NCI-H2196 (cell line): ENCODE data around the gene MECP2.

Experiments
- DNase-seq: peaks from one replicate; lab custom pipeline; 2025; ENCODE audit not compliant: unreplicated experiment; lab: John Stamatoyannopoulos, UW

Gene MECP2

DNA sequence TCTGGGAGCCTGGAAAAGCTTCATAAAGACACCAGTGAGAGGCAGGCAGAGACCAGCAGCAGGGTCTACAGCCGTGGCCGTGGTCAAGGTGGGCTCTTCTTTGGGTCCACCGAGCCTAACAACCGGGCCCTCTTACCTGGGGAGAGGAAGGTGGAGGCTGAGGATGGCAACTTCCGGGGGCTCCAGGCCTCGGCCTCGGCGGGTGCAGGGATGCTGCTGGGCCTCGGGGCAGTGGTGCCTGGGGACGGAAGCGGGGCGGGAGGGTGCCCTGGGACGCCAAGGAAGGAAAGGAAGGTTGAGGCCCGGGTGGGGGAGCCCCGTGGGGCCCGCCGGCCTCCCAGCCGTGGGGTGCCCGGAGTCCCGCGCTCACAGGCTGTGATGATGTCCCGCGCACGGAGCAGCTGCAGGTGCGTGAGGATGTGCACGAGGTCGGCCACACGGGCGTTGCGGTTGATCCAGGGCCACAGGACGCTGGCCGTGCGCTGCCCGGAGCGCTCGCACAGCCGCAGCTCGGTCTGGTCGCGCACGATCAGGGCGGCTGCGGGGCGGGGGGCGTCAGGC is 78.4 kb downstream of the MECP2 start:
- DNase-seq = no peak

DNA sequence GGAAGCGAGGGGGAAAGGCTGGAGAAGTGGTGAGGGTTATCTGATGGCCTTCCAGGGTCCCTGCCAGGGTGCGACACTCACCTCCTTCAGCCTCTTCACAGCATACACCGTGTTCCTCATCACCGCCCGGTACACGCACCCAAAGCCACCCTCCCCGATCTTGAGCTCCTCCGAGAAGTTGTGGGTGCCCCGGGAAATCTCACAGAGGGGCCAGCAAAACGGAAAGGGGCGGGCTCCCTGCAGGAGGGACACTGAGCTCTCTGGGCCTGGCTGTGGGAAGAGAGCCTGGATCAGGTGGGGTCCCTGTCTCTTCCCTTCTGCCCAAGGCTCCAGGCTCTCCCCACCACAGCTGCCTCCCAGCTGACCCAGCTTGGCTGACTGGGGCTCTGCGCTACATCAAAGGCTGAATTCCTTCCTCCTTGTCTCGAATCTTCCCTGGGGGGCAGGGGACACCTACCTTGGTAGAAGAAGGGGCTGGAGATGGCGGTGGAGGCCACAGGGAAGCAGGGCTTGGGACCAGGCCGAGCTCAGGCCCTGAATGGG is 78.9 kb downstream of the MECP2 start:
- DNase-seq = no peak

DNA sequence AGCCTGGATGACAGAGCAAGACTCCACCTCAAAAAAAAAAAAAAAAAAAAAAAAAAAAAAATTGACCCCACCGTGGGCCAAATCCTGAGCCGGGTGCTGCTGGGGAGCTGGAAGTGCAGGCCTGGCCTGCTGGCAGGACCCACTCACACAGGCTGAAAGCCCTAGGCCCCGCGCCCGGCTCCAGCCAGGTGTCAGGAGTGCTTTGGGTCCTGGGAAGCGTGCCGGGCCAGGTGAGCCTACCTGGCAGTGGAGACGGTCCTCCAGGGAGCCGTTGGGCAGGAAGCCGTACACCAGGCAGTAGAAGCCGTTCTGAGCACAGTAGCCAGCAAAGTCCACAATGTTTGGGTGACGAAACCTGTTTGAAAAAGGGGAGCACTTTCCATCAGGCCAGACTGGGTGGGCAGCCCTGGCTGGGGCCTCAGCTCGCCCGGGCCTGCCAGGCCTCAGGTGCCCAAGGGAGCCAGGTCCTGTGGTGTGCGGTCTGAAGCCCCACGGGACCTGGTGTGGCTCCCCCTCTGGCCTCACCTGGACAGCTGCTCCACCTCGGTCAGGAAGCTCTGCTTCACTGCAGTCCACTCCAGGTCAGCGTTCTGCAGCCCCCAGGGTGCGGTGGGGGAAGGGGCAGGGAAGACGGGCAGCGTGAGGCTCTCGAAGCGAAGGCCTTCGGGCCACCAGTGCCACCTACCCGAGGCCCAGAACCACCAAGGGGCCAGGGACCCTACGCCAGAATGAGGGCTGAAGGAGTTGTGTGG is 79.6 kb downstream of the MECP2 start:
- no peak for DNase-seq

DNA sequence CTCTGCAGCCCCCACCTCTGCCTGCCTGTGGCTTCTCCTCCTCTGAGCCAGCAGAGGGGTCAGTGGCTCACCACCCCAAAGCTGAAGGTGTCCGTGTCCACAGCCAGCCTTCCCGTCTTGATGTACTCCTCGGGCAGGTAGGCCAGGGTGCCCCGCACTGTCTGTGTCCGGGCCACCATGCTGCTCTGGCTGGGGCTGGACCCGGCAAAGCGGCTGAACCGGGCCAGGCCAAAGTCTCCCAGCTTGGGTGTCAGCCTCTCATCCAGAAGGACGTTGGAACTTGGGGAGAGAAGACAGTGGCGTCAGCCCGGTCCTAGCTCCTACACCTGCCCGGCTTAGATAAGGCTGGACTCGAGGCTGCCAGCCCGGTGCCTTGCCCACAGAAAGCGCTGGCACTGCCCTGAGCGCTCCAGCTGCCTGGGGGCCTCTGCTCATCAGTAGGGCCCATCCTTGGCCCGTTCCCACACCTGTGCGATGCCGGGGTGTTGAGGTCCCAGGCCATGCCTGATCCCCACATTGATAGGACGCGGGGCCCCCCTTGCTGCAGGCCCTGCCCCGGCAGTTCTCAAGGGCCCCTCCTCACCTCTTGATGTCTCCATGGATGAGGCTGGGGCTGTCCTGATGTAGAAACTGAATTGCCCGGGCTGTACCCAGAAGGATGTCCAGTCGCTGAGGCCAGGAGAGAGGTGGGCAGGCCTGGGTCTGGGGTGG is 81.0 kb downstream of the MECP2 start:
- no peak for DNase-seq

DNA sequence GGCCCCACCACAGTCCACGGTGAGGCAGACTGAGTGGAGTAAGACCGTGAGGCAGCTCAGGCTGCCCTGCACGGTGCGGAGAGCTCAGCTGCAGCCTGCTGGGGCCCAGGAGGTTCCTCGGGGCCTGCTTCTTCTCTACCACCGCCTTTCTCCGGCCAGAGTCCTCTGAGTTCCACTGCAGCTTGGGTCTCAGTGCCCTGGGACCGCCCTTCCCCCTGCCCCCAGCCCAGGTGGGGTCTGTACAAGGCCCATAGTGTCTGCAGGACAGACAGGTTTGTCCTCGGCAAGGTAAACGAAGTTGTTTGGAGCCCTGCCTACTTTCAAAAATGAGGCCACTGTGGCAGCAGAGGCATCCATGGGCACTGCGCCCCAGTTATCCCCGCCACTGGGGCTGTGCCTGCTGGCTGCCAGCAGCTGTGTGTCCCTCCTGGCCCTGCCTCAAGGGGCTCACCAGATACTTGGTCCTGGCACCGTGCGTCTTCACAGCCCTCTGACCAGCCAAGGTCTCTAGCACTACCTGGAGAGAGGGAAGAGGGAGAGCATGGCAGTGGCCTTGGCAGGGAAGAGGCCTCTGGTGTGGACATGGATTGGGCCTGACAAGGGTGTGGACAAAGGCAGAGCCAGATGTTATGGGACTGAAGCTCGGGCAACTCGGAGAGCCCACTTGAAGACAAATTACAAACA is 81.8 kb downstream of the MECP2 start:
- no peak for DNase-seq

DNA sequence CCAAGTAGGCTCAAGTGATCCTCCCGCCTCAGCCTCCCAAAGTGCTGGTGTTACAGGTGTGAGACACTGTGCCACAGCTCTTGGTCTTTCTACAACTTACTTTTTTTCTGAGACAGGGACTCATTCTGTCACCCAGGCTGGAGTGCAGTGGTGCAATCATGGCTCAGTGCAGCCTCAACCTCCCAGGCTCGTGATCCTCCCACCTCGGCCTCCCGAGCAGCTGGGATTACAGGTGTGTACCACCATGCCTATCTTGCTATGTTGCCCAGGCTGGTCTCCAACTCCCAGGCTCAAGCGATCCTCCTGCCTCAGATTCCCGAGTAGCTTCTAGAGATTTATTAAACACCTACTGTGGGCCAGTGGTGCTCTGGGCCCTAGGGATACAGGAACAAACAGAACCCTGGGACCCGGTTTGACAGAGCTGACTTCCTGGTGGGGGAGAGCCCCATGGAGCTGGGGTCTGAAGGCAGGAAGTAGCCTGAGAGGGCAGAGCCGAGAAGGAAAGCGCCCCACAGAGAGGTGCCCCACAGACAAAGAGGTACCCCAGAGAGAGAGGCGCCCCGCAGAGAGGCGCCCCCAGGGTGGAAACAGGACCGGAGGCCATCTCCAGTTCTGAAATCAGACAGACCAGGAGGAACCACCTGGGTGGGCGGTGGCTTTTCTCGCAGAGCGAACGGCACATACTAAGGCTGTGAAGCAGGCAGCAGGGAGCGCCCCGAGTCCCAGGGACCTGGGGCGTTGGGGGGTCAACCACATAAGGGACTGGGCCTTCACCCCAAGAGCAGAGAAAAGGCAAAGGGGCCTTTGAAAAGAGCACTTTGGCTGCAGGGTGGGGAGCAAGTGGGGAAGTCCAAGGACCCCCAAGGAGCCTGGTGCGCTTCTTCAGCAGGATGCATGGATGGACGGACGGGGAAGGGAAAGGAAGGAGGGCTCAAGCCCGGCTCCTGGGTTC is 82.8 kb downstream of the MECP2 start:
- no peak for DNase-seq

DNA sequence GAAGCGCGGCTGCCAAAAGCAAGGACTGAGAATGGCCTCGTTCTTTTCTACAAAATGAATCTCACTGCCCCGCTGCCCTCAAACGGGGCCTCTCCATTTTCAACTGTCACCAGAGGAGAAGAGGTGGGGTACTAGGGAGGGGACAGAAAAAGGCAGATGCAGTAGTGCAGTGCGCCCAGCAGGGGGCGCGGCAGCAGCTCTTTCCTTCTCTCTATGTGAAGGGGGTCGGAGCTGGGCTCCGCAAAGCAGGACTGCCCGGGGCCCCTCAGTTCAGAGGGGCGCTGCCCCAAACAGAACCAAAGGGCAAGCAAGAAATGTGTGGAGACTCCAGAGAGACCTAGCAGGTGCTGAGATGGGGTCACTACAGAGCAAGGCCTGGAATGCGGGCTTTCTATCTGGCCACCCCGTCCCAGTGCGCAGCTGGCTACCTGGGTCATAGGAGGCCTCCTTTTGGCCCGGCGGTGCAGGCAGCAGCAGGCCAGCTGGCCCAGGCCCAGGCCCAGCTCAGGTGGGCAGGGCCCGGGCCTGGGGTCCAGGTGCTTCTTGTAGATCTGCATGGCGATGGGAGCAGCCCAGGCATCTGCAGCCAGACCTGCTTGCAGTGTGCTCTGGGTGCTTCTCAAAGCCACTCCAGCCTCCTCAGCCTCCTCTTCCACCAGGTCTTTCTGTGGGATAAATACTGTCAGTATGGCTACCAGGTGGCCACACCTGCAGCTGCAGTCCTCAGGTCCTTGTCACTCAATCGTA is 83.7 kb downstream of the MECP2 start:
- DNase-seq = peak; percentile 7

DNA sequence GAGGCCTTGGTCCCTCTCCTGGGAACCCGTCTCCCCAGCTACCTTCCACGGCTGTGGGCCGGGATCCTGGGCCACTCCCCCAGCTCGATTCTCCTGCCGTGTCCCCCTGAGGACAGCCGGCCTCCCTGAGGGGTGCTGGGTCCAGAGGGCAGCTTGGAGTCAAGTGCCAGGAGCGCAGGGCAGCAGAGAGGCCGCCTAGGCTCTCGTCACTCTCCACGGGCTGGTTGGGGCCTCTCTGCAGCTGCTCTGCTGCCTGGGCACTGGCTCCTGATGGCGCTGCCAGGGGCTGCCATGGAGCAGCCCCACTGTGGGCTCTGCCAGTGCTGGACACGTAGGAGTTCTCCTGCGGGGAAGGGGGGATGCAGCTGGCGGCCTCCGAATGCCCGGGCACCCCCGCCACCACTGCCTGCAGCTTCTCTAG is 84.5 kb downstream of the MECP2 start:
- no peak for DNase-seq

DNA sequence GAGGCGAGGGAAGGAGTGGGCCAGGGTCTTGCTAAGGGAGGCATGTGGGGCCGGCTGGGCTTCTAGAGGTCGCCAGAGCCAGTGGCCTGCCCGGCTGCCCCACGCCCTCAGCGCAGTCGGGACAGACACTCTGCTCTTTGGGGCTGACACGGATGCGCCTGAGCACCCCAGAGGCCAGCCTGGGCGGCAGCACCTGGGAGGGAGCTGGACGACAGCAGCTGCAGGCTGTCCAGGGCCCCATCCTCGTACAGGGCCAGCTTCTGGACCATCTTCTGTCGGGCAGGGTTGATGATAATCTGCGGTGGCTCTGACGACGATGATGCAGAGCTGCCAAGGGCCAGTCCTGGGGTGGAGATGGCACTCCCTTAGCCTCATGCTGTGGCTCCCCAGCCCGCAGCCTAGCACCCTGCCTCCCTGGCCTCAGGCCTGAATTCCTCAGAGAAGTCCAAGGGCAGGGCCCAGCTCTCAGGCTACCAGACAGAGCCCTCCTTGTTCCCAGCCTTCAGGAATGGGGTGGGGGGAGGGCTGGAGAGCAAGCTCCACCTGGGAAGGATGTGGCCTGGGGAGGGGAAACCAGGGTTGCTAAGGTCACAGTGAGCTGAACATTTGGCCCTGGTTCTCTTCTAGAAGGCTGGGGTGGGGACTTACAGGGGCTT is 85.1 kb downstream of the MECP2 start:
- no peak for DNase-seq

DNA sequence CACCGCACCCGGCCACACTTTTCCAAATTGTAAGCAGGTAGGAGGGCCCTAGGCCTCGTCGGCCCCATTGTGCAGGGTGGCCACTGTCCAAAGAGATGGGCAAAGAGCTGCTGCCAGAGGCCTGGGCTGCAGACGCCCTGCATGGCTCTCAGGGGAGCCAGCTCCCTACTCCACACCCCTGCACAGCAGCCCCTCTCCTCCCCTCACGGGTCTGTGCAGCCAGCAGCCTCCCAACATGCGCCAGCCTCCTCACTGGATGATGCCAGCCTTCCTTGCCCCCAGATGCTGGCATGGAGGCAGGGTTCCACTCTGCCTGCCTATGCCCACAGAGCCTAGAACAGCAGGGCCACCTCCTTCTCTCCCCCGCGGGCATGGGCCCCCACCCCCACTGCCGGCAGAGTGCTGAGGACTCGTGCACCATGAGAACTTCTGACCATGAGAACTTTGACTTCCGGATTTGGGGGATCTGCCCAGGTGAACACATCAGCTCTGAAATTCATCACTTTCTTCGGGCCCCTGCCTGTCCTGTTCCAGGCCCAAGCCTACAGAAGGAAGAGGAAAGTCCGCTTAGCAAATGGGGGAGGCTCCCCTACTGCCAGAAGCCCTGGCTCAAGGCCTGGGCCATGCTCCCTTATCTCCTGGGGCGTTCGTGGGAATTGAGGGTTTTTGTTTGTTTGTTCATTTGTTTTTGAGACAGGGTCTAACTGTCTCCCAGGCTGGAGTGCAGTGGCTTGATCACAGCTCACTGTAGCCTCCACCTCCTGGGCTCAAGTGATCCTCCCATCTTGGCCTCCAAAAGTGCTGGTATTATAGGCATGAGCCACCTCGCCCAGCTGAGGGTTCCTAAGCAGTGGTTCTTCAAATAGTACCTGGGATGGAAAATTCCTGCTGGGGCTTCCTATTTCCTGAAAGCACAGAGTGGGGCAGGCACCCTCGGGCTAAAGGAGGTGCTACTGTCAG is 85.9 kb downstream of the MECP2 start:
- no peak for DNase-seq

DNA sequence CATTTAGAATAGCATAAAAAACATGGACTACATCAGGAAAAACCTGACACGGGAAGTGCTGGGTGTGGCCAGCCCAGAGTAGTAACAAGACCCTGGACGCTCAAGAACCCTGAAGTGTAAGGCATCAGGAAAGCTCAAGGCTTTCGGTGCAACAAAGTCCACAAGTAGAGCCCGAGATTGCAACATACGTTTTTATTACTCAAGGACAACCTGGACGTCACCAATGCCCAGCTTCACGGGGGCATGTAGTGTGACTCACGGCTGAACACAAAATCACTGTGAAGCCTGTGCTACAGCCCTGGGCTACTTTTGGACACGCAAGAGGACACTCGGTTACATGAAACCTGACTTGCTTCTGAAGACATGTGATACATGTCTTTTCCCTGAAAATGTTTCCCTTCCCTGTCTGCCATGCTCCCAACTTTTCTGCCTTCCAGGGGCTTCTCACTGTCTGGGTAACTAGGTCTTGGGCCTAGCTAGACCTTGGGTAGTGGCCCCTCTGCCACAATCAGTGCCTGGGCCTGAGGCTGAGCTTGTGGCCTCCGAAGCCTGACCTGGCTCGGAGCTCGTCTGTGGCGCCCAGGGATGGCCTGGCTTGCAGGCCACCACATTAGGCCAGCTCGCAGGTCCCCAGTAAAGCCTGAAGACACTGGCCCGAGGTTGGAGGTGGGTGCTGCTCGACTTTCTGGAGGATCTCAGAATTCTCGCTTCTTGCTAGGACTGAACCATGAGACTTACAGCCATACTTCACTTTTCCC is 87.0 kb downstream of the MECP2 start:
- no peak for DNase-seq

DNA sequence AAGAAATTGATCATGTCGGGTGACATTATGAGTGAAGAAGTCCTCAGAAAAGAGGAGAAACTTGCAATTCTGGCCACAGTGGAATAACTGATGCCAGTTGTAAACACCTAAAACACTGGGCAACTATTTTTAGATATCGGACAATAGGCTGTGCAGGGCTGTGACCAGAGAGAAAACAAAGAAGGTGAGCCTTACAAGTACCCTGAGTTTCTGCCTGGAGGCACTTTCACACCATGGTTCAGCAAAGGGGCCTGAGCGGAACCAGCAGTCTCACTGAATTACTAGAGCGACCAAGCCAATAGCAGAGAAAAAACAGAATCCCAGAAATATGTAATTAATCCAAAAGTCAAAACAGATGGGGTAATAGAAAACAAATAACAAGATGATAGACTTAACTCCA is 89.0 kb downstream of the MECP2 start:
- no peak for DNase-seq

DNA sequence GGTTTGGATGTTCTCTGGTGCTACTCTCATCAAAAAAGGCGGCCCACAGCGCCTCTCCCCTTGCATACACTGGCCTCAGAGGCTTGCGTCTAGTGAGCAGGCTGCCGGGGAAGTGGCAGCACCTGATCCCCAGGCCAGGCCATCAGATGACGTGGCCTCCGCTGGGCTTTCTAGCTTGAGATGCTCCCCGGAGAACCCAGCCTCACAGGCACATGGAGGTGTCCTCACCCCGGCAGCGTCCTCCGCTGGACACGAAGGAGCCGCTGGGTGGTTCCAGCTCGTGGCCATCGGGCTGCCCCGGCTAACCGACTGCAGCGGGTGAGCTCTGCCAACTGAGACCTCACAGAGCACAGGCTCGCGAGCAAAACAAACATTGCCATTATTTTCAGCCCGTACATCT is 90.6 kb downstream of the MECP2 start:
- DNase-seq = no peak

DNA sequence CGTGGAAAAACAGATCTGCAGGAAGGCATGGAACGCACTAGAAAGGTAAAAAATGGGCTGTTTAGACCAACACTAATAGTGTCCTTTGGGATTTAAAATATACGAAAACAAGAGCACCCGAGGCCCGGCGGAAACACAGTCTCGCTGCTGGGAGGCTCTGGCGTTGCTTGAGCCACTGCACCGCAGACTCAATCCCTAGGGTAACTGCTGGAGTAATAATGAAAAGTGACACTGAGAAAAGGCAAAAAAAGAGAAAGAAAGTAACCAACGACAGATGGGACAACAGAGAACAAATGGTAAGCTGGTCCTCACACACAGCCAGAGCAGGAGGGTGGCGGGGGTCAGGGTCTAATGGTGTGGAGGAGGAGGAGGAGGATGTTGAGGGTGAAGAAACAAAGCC is 93.2 kb downstream of the MECP2 start:
- no peak for DNase-seq

DNA sequence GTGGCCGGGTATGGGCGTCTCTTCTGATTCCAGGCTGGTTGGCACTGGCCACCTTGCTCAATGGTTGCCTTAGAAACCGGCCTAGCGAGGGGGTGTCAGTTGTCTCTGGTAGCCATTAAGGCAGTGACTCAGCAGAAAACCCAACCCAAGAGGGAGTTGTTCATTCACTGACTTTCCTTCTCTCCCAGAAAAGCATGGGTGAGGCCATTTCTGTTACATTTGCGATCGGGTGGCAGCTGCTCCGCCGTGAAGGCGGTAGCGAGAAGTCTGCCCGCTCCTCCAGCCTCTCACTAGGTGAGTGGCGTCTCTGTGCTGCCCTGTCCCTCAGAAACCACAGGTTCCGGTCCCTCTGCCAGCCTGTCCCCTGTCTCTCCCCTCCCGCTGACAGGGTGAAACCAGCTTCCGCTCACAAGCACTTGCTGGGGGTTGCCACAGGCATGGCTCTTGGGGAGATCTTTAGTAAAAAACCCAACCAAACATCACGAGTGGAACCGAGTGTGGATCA is 95.2 kb downstream of the MECP2 start:
- peak; percentile 37 for DNase-seq

DNA sequence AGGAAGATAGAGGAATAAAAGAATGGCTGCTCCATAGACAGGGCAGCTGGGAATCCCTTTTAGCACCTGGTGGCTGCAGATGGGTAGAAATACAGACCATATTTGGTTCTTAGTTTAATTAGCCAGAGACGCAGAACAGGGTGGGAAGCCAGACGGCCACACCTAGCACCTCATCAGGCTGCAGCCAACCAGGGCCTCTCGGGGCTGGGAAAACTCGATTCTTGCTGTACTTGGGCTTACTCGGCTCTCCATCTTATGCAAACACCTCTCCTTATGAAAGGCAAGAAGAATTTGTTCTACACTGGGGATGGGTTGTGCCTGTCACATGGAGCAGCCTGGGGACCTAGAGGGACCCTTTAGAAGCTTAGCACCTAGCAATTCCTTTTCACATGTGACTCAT is 97.5 kb downstream of the MECP2 start:
- DNase-seq = no peak

DNA sequence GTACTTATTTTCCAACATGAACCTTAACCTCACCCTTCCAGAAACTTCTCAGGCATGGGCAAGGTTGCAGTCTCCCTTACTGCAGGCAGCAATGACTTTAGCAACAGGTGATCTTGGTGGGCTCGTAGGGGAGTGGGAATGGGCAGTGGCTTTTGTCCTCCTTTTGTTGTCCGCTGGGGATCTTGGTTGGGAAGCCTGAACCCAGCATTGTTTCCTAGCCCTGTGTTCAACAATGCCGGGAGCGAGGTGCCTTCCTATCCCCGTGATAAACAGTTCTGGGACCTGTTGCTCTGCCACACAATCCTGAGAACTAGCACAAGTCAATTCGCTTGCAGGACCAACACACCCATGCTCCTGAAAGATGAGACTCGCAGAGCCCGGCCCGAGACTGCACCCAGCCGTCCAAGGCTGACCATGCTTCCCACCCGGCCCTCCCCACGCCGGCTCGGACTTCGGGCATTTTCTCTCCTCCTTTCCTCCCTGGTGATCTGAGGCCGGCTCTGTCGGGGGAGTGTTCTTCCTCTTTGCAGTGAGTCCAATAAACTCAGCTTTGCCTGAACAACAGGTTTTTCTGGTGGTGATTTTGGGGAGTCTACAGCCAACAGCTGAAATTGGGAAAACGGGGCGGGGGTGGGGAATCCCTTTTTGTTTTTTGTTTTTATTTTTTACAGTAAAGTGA is 98.0 kb downstream of the MECP2 start:
- DNase-seq = no peak
